OCI-LY7 (cell line): ENCODE results near the gene SLC25A47.

Experiments
- EZH2phosphoT487 ChIP-seq: fragments of 200-600 bp; sonication (generic); IDR thresholded peaks from 2 replicates; pipeline ENCODE4 v1.6.1; 2018; ENCODE audit warnings: low read depth, borderline replicate concordance, mild to moderate bottlenecking, mixed run types, antibody characterized with exemption, low read length, moderate library complexity, mixed read lengths
- TF ChIP-seq, protein P1 (sequence below): fragments of 200-600 bp; sonication (generic); conservative IDR thresholded peaks from 2 replicates; pipeline ENCODE4 v1.5.1; 2014; ENCODE audit warnings: mild to moderate bottlenecking, antibody characterized with exemption, low read length, moderate library complexity, mixed read lengths

DNA sequence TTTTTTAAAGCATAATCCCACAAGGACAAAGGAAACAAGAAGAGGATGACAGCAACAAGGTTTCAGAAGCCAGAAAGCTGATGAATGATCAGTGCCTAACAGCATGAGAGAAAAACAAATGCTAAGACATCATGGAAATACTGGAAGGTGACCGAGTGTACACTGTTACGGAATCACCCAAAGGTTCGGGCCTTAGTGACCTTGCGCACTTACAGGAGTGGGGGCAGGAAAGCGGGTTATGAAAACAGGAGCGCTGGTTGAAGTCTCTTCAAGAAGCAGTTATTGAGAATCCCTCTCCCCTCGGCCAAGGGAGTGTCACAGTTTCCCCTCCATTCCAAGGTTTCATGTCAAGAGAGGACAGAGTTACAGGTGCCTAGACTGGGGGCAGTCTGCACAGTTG is 42.6 kb downstream of the SLC25A47 start:
- TF ChIP-seq, protein P1, sequence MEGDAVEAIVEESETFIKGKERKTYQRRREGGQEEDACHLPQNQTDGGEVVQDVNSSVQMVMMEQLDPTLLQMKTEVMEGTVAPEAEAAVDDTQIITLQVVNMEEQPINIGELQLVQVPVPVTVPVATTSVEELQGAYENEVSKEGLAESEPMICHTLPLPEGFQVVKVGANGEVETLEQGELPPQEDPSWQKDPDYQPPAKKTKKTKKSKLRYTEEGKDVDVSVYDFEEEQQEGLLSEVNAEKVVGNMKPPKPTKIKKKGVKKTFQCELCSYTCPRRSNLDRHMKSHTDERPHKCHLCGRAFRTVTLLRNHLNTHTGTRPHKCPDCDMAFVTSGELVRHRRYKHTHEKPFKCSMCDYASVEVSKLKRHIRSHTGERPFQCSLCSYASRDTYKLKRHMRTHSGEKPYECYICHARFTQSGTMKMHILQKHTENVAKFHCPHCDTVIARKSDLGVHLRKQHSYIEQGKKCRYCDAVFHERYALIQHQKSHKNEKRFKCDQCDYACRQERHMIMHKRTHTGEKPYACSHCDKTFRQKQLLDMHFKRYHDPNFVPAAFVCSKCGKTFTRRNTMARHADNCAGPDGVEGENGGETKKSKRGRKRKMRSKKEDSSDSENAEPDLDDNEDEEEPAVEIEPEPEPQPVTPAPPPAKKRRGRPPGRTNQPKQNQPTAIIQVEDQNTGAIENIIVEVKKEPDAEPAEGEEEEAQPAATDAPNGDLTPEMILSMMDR = no peak
- no peak for TF ChIP-seq EZH2phosphoT487
